Spleen (tissue), 7 donors: ENCODE measurements around the gene CLCNKB.

Experiments
- CTCF ChIP-seq, 11 experiments: fragments of 200-600 bp in 7 of 11; fragments of 450-650 bp in 4 of 11; sonication (generic) in 4 of 11; IDR thresholded peaks in 8 of 11; conservative IDR thresholded peaks in 3 of 11; 1 replicate in 7 of 11; 2 replicates in 4 of 11; pipeline versions ENCODE4 v1.4.0 to v1.8.0; 2016 to 2021; ENCODE audit warnings: antibody characterized with exemption in 11 of 11, inconsistent platforms in 4 of 11, mild to moderate bottlenecking in 1 of 11
- POLR2A ChIP-seq, 3 donors: fragments of 450-650 bp; IDR thresholded peaks; one replicate each; pipeline ENCODE4 v1.5.1; 2017; ENCODE audit warnings: antibody characterized with exemption in 3 of 3, mild to moderate bottlenecking in 1 of 3
- POLR2AphosphoS5 ChIP-seq, 3 donors: sonication (generic); formaldehyde crosslinking; IDR thresholded peaks; one replicate each; pipeline ENCODE4 v1.5.1; 2017; ENCODE audit warnings: antibody characterized with exemption in 3 of 3
- donor health status: DM: no; HTN: no; CAD: no; lungs with moderate emphysema.
- donor health status: DM: no; HTN: no; CAD: no.
- donor health status: DM: no; HTN: no; CAD: no.

GRCh38 chr1:16007671-16008341, 35.8 kb upstream of the CLCNKB start:
- no peak for TF ChIP-seq CTCF (IDR thresholded peaks at IDR 0.05 in 8 of 11, conservative IDR thresholded peaks at IDR 0.05 in 3 of 11)
- TF ChIP-seq POLR2A (IDR thresholded peaks at IDR 0.05) = no peak
- no peak for TF ChIP-seq POLR2AphosphoS5 (IDR thresholded peaks at IDR 0.05)
